ENCODE results near the gene CPNE9.

Gene CPNE9

GRCh38 chr3:9715764-9716437 is 12.3 kb downstream of the CPNE9 start:
- DNase-seq = peak in 35 of 56 donors; percentile 5 to 72 (median 32)

GRCh38 chr3:9716801-9717555 is 13.3 kb downstream of the CPNE9 start:
- DNase-seq = no peak

- DNase-seq = no peak
Observed at GRCh38 chr3:9717563-9717962, 13.9 kb downstream of the CPNE9 start.

GRCh38 chr3:9718118-9718517 is 14.5 kb downstream of the CPNE9 start:
- DNase-seq = no peak

GRCh38 chr3:9721015-9721699 is 17.5 kb downstream of the CPNE9 start:
- no peak for DNase-seq

GRCh38 chr3:9721700-9722060 is 18.0 kb downstream of the CPNE9 start:
- no peak for DNase-seq

- no peak for DNase-seq
Observed at GRCh38 chr3:9725775-9726515, 22.3 kb downstream of the CPNE9 start.

GRCh38 chr3:9727041-9727595 is 23.5 kb downstream of the CPNE9 start:
- DNase-seq = no peak

GRCh38 chr3:9727743-9728142 is 24.1 kb downstream of the CPNE9 start:
- DNase-seq = no peak

GRCh38 chr3:9729419-9729818 is 25.8 kb downstream of the CPNE9 start:
- no peak for DNase-seq

GRCh38 chr3:9730657-9731205 is 27.1 kb downstream of the CPNE9 start:
- peak in 2 of 56 donors; percentile 69 to 92 for DNase-seq

- DNase-seq = peak; percentile 89 to 100 (median 99)
Observed at GRCh38 chr3:9731206-9732079, 27.8 kb downstream of the CPNE9 start, which contains the start of gene BRPF1. Gene BRPF1 (plus strand): TSS chr3:9731735. CDS start chr3:9734141, 2,406 bp downstream.

- peak in 1 of 56 donors; percentile 24 for DNase-seq
Observed at GRCh38 chr3:9732080-9732739, 28.6 kb downstream of the CPNE9 start.

- no peak for DNase-seq
Observed at GRCh38 chr3:9732740-9733115, 29.1 kb downstream of the CPNE9 start.

- peak in 30 of 56 donors; percentile 11 to 78 (median 50) for DNase-seq
Observed at GRCh38 chr3:9736831-9737230, 33.2 kb downstream of the CPNE9 start.

GRCh38 chr3:9739181-9739580 is 35.5 kb downstream of the CPNE9 start:
- no peak for DNase-seq

GRCh38 chr3:9742560-9742959 is 38.9 kb downstream of the CPNE9 start:
- no peak for DNase-seq

- no peak for DNase-seq
Observed at GRCh38 chr3:9743548-9743947, 39.9 kb downstream of the CPNE9 start.

- DNase-seq = no peak
Observed at GRCh38 chr3:9744162-9744561, 40.5 kb downstream of the CPNE9 start.

Data from nucleus accumbens (tissue), 56 donors.